Measurements from ENCODE around the gene SSU72.
"Not testable (repeated sequence)": the region's sequence is repeated elsewhere in the genome, so short reads cannot be mapped to it uniquely, and the experiment has no call there.

SSU72 gene

DNA sequence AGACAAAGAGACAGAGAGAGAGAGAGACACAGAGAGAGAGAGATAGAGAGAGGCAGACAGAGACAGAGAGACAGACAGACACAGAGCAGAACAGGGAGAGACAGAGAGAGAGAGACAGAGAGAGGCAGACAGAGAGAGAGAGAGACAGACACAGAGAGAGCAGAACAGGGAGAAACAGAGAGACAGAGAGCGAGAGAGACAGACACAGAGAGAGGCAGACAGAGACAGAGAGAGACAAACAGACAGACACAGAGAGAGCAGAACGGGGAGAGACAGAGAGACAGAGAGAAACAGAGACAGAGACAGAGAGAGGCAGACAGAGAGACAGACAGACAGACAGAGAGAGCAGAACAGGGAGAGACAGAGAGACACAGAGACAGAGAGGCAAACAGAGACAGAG lies 20.7 kb upstream of the SSU72 start:
- DNase-seq (ENCODE audit: low spot score): not testable (repeated sequence)

- no peak for DNase-seq (ENCODE audit: low spot score)
Observed at GRCh38 chr1:1594602-1595260, 20.1 kb upstream of the SSU72 start.

GRCh38 chr1:1593834-1594601 lies 19.4 kb upstream of the SSU72 start:
- no peak for DNase-seq (ENCODE audit: low spot score)

DNA sequence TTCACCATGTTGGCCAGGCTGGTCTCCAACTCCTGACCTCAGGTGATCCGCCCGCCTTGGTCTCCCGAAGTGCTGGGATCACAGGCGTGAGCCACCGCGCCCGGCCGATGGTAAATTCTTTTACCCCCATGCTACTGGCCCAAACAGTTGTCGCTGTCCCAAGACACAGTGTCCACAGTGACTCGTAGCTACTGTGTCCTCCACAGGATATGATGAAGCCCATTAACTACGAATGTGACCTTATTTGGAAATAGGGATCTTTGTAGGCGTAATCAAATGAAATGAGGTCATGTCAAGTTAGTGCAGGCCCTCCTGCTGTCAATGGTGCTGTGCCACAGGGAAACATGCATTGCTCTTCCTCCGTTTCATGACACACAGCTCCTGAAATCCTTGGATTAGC lies 16.8 kb upstream of the SSU72 start:
- no peak for DNase-seq (ENCODE audit: low spot score)

GRCh38 chr1:1583347-1584010 lies 8.8 kb upstream of the SSU72 start:
- no peak for DNase-seq (ENCODE audit: low spot score)

DNA sequence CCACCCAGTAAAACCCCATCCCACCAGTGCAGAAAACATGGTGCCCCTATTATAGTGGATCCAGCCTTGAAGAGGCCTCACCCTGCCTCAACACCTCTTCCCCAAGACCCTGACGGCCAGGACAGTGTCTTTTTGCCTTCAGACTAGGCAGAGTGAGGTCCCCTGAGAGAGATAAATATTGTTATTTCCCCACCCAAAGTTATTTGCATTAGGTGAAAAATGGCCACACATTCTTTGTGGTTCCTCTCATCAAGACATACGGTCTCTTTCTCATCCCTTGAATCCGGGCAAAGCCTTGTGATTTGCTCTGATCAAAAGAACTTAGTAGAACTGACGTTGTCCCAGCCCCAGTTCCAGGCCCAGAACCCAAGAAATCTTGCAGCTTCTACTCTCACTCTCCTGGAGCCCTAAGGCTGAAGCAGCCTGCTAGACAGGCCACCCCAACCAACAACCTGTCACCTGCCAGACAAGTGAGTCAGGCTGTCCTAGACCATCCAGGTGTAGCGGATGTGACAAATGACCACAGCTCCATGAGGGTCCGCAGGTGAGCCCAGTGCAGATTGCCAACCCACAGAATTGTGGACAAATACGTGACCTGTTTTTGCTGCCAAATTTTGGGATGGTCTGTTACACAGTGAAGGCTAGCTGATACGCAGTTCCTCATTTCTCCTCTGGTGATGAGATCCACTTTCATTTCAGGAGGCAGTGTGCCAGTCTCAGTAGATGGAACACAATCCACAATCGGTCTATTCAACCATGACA lies 8.1 kb upstream of the SSU72 start:
- no peak for DNase-seq (ENCODE audit: low spot score)

GRCh38 chr1:1578371-1578940 lies 3.8 kb upstream of the SSU72 start:
- no peak for DNase-seq (ENCODE audit: low spot score)

DNA sequence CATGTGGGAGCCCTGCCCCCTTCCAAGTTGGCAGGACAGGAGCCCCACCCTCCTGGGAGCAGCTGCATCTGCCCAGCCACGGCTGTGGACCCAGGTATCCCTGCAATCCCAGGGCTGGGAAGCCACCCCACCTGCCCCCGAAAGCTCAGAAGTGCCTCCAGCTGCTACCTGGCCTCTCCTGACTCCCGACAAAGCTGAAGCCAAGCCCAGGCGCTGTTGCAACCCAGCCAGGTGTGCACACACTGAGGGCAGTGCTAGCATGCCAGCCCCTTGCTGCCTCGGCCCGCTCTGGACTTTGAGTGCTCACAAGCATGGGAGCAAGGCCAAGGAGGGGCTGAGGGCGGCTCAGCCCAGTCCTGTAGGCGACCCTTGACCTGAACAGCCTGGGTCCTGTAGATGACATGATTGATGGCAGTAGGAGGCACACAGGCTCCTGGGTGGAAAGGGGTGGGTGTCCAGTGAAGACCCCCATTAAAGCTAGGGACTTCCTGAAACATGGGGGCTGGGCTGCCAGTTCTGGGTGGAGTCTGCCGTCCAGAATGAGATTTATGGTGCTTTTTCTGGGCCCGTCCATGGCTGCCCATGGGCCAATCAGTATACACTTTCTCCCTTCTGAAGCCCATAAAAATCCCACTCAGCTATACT lies 2.8 kb upstream of the SSU72 start:
- DNase-seq (ENCODE audit: low spot score): no peak

GRCh38 chr1:1573843-1574720 lies 581 bp downstream of the SSU72 start:
- peak; percentile 53 for DNase-seq (ENCODE audit: low spot score)

GRCh38 chr1:1569341-1569740 lies 5.3 kb downstream of the SSU72 start:
- no peak for DNase-seq (ENCODE audit: low spot score)

GRCh38 chr1:1567891-1568291 lies 6.8 kb downstream of the SSU72 start:
- no peak for DNase-seq (ENCODE audit: low spot score)

- DNase-seq (ENCODE audit: low spot score): no peak
Observed at GRCh38 chr1:1567152-1567875, 7.3 kb downstream of the SSU72 start.

GRCh38 chr1:1565340-1565739 lies 9.3 kb downstream of the SSU72 start:
- DNase-seq (ENCODE audit: low spot score): no peak

DNA sequence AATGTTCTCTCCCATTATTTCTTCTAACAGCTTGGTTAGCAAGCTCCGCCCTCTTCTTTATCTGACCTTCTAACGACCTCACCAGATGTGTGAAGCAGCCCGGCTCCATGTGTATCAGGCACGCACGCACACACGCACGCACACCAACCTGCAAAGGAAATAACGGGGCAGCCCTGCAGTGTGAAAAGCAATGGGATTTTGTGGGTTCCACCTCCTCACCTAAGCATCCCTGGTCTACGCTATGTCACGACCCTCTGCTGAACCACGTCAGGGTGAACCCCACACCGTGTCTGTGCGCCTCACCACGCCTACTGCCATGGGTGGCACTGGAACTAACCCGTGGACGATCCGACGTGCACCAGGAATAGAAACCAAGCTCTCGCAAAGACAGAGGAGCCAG lies 10.4 kb downstream of the SSU72 start:
- no peak for DNase-seq (ENCODE audit: low spot score)

- no peak for DNase-seq (ENCODE audit: low spot score)
Observed at GRCh38 chr1:1563688-1564087, 11.0 kb downstream of the SSU72 start.

GRCh38 chr1:1562556-1563195 lies 12.0 kb downstream of the SSU72 start:
- DNase-seq (ENCODE audit: low spot score): no peak

- no peak for DNase-seq (ENCODE audit: low spot score)
Observed at GRCh38 chr1:1561801-1562470, 12.7 kb downstream of the SSU72 start.

GRCh38 chr1:1560178-1560577 lies 14.5 kb downstream of the SSU72 start:
- DNase-seq (ENCODE audit: low spot score): no peak

DNA sequence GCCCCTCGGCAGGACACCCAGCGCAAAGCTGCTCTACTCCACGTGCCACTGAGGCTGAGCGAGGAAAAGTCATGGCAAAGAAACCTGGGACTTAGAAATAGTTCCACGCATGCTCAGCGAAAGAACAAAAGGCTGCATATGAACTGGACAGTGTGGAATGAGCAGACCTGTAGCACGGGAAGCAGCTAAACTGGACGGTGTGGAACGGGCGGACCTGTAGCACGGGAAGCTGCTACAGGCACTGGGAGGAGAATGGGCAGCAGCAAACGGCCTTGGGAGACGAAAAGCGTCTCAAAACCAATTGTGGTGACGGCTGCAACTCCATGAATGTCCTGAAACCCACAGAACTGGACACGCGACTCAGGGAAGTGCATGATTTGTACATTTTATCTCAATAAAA lies 15.6 kb downstream of the SSU72 start:
- no peak for DNase-seq (ENCODE audit: low spot score)

All from CD4-positive, alpha-beta T cell treated with Interleukin-6 at 100 ng/mL for 8 hours (primary cell).